ENCODE data around the gene HEG1.

Gene HEG1

DNA sequence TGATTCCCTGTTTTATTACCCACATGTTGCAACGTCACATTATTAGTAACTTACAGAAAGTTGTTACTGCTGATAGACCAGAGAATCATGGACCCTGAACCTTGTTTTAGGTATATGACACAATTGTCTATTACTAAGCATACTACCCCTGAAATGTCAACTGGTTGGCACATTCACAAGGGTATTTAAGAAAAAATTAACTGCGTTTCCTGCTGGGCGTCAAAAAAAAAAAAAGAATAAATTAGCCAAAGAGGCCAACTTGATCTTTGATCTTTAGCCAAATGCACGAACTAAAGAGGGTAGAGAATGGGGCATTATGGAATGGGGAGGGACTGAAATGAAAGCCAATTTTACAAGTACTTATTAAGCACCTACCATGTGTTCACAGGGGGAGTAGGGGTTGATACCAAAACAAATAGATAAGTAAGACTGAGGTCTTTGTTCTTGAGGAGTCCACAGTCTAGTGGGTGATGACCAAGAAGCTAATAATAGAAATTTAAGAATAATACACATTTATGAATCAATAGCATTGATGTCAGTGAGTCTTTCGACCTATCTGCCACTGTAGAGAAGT, 103.4 kb downstream of the HEG1 start:
- DNase-seq, result no peak
- no peak for ATAC-seq

DNA sequence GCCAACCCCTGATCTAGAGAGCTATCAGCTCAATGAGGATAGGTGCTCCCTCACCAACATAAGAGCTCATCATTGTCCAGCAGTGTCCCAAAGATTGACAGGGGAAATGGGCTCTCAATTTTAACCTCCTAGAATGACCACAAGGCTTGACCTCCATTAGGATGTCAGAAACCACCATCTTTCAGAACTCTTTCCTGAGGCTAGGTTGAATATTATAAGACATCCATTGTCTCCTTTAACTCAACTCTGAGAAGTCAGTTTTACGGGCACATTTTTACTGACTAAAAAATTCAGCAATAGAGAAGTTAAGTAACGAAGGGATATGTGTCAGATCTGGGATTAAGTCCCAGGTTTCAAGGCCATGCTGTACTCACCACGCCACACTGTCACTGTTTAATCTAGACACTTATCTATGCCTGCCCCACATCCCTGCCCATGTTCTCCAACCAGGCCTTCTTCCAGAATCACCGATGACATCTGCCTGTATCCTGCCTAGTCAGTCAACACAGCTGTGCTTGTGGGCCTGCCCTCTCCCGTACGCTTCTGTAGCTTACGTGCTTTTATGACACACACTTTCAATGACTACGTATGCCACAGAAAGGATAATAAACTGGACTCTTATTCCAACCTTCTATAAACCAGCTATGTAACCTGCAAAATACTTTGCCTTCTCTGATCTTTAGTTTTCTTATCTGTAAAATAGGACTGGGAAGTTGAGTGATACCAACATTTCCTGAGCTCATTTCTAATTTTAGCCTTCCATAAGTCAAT, 104.1 kb downstream of the HEG1 start:
- no peak for DNase-seq
- no peak for ATAC-seq

DNA sequence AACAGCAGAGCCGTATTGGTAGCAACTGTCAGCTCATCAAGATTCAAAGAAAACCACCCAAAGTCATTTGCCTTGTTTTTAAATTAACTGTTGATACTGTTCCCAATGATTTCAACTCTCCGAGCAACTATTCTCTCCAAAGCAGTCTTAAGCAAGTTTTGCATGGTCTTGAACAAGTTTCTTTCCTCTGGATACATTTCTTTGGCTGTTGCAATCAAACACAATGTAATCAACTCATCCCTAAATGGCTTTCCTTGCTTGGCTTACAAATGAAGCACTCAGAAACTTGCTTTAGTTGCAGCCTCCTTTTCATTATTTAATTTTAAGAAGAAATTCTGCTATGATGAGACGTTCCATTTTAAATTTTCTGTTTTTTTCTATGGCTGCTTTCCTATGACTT, 105.8 kb downstream of the HEG1 start:
- ATAC-seq (no peak), DNase-seq (no peak)

DNA sequence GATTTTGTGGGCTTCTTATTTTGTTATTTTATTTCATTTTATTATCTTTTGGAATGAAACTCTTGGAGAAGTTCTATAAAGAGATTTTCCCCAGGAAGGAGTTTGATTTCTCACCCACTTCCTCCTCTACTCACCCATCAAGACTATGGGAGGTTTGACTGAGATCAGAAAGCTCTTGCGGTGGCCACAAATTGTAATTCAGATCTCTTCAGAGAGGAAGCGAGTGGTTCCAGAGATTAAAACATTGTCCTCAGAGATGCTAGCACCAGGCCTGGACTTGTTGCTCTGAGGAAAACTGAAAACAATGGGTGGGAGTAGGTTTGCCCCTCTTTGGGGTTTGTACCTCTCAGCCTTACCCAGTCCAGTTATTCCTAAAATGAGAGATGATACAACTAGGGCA, 113.2 kb downstream of the HEG1 start:
- DNase-seq (no peak), ATAC-seq (no peak)

DNA sequence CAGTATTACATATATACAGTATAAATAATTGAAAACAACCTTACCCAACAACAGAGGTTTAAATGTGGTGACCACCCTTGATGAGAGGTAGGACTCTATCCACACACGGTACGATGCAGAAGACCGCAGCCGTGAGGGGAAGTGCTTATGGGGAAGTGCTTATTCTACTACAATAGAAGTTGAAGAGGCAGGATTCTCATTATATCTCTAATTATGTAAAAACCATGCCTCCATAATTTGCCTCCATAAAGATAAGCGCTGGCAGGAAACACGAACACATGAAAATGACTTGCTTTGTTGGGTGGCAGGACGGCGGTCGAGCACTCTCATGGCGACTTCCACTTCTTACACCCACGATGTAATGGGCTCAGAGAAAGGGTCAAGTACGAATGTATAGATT, 114.0 kb downstream of the HEG1 start:
- ATAC-seq, result no peak
- no peak for DNase-seq

DNA sequence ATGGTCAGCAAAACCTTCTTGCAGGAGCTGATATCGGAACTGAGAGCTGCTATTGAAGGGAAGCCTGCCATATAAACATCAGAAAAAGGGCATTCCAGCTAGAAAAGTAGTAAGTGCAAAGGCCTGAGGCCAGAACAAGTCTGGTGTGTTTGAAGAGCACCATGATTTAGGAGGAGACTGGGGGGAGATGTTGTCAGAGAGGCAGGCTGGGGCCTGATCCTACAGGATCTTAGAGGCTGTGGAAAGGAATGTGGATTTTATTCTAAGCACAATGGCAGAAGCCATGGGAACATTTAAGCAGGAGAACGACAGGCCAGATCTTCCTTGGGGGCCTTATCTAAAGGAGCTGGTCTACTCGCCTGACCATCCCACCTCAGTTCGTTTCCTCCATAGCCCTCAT, 116.1 kb downstream of the HEG1 start:
- no peak for DNase-seq
- ATAC-seq, result no peak

DNA sequence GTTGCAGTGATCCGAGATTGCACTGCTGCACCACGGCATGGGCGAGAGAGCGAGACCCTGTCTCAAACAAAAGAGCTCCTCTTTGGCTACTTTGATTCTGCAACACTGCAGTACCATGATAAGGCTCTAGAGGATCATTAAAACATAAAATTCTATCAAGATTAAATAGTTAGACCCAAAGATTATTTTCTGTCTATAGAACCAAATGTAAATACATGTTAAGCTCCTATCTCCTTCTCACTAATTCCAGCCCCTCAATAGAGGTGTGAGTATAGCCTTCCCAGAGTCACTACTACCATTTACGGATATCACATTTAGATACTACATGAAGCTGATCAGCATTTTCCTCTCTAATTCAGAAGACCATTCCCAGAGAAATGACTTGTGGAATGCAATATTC, 116.9 kb downstream of the HEG1 start:
- ATAC-seq, result no peak
- no peak for DNase-seq

DNA sequence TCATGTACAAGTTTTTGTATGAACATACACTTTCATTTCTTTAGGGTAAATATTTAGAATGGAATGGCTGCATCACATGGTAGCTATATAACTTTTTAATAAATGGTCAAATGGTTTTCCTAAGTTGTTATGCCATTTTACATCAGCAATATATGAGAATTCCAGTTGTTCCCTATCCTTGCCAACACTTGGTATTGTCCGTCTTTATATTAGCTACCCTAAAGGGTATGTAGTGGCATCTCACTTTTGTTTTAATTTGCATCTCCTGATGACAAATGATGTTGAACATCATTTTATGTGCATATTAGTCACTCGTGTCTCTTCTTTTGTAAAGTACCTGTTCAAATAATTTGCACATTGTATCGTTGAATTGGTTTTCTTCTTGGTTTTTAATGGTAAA, 118.7 kb downstream of the HEG1 start:
- ATAC-seq (no peak), DNase-seq (no peak)

DNA sequence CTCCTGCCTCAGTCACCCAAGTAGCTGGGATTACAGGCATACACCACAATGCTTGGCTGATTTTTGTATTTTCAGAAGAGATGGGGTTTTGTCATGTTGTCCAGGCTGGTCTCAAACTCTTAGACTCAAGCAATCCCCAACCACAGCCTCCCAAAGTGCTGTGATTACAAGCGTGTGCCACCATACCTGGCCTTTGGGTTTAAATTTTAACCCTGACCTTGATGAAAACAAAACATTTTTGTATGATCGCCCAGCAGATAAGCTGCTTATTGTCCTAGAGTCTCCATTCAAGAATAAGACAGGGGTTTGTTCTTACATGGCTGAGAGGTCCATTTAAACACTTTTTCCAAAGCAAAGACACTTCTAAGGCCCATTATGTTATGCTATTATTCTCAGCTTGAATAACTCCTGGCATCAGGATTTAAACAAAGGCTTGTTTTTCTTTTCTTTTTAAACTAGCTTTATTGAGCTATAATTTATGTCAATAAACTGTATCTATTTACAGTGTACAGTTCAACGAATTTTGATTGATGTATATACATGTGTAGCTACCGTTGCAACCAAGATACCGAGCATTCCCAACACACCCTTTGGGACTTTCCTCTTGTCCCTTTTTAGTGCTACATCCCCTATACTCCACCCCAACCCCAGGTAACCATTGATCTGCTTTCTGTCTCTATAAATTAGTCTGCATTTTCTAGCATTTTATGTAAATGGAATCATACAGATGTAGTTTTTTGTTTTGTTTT, 119.8 kb downstream of the HEG1 start:
- no peak for DNase-seq
- ATAC-seq, result no peak

DNA sequence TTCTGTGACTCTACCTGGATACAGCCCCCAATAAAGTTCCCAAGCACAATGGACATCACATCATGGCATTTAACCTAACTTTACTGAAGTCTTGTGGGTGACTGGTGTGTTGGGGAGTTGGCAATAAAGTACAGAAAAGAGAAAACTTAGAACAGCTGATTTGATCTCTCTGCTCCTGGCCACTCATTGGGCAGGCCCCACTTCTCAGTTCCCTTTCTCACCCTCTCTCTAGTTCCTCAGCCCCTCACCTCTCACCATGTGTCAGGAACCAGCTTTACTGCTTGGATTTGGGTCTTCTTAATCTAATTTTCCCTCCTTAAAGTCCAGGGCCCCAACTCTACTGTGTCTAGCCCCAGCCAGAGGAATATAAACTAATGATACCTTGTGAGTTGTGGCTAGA, 120.5 kb downstream of the HEG1 start:
- no peak for ATAC-seq
- DNase-seq, result no peak

DNA sequence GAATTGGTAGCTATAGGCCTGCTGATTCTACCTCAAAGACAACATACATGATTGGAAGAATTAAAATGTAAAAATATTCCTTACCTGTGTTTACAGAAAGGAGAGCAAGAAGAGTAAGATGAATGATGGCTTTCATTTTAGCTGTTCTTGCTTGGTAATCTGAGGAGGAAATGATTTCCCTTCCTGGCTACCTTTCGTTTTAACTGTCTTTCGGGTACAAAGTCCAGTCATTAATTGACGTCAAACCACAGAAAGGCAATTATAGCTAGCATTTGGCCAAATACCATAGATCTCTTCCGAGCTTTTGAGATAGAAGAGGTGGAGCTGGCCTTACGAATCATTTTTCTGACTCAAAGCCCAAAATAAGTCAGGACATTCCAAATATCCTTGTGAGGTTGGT, 121.2 kb downstream of the HEG1 start, which contains the start of gene MUC13:
TSS of gene MUC13 (minus strand) at position 175 of the 400 bp plus-strand sequence. CDS start at position 136, 39 bp downstream.
- DNase-seq (no peak), ATAC-seq (no peak)

DNA sequence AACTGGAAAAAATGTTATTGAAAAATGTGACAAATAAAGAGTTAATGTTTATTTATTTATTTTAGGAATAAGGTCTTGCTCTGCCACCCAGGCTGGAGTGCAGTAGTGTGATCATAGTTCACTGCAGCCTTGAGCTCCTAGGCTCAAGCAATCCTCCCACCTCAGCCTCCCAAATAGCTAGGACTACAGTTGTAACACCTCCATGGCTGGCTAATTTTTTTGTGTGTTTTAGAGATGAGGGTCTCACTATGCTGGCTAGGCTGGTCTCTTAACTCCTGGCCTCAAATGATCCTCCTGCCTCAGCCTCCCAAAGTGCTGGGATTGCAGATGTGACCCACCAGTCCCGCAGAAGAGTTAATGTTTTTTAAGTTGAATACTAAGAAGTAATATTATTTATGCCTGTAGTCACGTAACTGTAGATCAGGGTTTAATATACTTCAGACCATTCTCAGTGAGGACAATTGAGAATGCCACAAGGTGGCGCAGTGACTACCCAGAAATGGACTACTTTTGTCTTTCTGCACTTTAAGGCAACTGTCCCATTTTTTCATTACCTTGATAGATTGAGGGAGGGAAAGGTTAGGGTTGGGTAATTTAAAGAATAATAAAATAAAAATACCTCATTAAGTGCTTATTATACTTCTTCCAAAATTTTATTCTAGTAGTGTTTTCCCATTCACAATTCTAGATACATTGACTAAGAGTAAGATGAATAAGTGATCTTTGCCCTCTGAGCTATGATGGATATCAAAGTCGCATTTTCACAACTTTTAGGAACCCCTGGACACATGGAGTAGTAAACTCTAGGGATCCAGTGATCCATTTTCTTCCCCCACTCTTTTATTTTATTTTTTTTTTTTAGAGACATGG, 127.2 kb downstream of the HEG1 start:
- DNase-seq (peak; percentile 67), ATAC-seq (no peak)

DNA sequence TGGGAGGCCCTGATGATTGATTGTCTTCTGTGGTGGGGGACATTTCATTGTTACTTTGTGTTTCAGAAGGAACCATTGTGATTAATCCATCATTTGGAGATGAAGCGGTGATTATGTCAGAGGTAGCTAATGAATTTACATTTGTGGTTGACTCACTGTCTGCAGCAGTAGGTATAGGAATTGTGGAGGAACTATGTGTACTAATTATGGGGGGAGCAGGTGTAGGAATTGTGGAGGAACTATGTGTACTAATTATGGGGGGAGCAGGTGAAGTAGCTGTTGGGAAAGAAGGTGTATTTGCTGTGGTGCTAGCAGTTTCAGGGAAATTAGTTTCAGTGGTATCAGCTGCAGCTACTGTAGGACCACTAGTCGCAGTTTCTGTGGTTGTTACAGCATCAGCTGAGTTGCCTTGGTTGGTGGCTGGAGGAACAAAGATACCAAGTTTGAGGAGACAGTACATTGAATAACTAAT, 128.2 kb downstream of the HEG1 start:
- ATAC-seq (no peak), DNase-seq (no peak)

DNA sequence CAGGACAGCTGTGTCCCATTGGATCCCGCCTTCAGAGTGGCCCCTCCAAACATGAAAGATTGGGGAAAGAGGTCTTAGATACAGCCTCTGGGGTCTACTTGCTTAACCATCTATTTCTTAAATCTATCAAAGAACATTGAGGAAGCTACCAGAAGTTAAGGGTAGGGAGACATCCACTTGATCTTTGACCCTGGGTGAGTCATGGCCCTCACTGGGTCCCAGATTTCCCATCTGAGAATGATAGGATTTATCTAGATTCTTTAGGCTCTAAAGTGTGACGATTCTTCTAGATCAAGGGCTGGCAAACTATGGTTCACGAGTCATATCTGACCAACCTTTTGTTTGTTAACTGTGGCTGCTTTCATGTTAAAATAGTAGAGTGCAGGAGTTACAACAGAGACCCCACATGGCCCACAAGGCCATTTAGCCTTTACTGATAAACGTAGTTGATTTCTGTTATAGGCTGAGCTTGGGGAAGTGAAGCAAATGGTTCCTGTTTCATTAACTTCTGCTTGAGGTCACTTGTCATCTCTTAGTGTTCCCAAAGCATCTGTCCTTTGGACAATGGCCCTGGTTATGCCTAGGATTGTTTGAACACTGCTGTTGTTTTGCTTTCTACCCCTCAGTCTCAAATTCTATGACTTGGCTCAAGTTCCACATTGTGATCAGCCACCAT, 129.2 kb downstream of the HEG1 start:
- no peak for DNase-seq
- ATAC-seq, result no peak

DNA sequence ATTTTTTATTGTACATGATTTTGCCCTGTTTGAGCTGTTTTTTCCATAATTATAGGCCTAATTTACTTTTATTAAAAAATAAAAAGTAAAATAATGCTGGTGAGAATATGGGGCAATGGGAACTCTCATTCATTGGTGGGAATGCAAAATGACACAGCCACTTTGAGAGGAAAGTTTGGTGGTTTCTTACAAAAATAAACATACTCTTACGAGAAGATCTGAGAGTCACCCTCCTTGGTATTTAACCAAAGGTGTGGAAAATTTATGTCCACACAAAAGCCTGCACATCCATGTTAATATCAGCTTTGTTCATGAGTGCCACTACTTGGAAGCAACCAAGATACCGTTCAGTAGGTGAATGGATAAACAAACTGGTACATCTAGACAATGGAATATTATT, 131.1 kb downstream of the HEG1 start:
- ATAC-seq (no peak), DNase-seq (no peak)

DNA sequence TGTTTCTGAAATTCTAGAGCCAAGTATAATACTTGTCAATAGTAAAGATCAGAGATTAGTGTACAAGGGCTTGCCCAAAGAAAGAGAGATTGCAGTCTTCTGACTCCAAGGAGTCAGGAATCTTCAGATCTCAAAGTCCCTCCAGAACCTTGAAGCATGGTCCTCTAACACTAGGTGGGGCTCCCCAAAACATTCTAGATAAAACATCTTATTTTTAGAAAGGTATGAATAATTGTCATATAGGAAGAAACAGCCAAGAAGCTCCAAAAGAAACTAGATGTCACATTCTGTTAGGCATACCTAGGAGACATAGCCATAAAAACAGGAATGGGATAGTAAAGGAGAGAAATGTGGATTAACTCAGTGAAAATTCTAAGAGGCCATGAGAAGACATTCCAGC, 132.0 kb downstream of the HEG1 start:
- DNase-seq (no peak), ATAC-seq (no peak)

DNA sequence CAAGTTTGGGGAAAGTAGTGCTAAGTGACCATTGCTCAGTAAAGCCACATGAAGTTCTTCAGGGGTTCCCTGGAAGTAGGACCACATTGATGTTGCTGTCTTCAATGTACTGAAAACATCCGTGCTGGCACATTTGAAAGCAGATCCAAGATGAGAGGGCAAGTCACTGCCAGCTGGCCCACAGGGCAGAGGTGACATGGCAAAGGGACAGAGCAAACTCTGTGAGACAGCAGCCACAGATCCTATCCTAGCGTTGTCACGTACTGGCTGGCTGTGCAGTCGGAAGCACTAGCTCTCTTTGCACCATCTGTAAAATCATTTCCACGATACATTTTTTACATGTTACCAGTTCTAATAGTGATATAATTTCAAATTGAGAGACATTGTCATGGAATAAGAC, 135.1 kb downstream of the HEG1 start:
- no peak for ATAC-seq
- no peak for DNase-seq

DNA sequence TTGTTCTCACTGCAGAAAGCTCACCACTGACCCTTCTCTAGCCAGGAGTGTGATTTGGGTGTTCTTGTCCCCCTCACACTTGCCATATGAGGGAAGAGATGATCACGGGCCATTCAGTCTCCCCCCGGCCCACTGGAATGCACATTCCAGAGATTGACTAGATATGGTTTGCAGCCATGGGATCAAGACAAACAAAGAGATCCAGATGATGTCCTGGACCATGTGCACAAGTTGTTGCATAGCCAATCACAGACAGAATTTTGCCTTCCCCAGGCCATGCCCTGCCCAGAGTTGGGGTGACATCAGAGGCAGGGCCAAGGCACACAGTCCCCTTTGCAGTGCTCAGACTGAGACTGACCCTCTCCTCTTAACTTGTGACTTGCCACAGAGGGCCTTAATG, 136.0 kb downstream of the HEG1 start:
- DNase-seq (no peak), ATAC-seq (no peak)

DNA sequence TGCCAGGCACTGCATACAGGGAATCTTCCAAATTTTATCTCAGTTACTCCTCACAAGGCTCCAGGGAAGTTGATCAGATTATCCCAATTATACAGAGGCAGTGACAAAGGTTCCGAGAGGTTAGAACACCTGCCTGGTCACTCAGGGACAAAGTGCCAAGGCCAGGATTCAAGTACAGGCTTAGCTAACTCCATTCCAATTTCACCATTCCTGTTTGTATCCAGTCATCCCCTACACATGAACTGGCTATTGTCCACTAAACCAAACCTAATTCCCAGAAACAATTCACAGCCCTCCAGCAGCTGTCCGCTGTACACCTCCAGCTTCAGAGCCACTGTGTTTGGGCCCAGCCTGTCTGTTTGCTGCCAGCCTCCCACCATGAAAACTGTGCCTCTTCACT, 137.3 kb downstream of the HEG1 start:
- DNase-seq (no peak), ATAC-seq (no peak)

DNA sequence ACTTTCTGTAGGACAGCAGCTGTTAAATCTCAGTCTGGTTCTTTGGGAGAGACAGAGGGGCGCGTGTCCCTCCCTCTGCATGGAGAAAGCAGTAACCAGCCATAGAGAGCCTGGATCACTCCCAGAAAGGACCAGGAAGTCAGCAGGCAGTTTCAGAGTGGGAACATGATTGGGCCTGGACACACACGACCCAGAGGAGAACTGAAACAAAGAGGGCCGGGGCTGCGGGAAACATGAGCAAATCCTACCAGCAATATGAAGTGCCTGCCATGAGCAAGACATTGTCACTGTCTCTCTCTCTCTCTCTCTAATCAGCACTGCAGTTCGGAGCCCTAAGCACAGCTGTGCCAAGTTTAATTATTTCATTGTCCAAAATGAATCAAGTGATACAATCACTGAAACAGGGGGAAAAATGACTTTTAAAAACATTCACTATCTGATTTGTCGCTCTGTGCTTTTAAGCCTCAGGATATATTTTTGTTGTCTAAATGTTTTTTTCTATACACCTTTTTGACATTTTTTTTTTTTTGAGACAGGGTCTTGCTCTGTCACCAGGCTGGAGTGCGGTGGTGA, 138.9 kb downstream of the HEG1 start:
- DNase-seq, result no peak
- no peak for ATAC-seq
